Measurements from ENCODE around the gene HAVCR1. TPM values are rescaled to one million over a fixed set of nuclear protein-coding genes. Genes with fewer than 3 reads are reported as not detected.
A peak's percentile ranks its signal among the peaks of the same experiment; 100 is the strongest.
"Not testable (repeated sequence)": the region's sequence is repeated elsewhere in the genome, so short reads cannot be mapped to it uniquely, and the experiment has no call there.

Gene HAVCR1
- total and polyA plus RNA-seq, 3 donors from 2014 or later: 1.1 to 3.1 (median 1.7) TPM

GRCh38 chr5:157022024-157022423 lies 36.9 kb downstream of the HAVCR1 start:
- TF ChIP-seq CTCF (IDR thresholded peaks at IDR 0.05) (no peak), POLR2A (IDR thresholded peaks at IDR 0.05) (no peak)
- DNase-seq: no peak
- Histone ChIP-seq H3K36me3 (ENCODE audit: low read depth, missing control alignments) (no peaks in the 10 kb centered on the region), H3K4me3 (no peak overlapping the region), H3K4me1 (no peaks in the 10 kb centered on the region), H3K9me3 (no peaks in the 10 kb centered on the region), H3K27ac (no peak overlapping the region), H3K27me3 (no peaks in the 10 kb centered on the region)
- intact Hi-C loops (cut with DNase I; ENCODE audit: low total_unique reads): no loop called here
- 97 to 98% methylated on average over 2 of the region's 2 CpGs for WGBS, 2 donors

DNA sequence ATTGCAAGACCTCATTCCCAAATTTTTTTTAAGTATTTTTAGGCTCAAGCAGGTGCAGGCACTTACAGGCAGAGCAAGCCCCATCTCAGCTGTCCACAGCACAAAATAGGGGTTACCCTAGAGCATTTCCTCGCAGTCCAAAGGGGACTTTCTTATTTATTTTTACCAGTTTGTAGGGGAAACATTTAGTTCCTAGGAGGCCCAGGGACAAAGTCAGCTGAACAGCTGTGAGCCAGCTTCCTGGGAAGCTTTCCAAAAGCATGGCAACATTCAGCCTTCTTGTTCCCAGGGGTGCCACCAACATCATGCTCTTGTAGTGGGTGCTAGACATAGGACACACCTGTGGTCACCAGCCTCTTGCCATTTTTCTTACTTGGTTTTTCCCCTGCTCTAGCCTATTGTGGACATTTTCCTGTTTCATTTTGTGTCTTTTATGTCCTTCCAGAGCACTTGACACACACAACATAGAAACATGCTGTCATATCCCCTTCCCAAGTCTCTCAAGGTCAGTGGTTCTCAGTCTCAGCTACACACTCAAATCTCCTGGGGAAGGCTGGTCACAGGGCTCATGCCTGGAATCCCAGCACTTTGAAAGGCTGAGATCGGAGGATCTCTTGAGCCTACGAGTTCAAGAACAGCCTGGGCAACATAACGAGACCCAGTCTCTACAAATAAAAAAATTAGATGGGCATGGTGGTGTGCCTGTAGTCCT lies 38.2 kb downstream of the HAVCR1 start:
- TF ChIP-seq CTCF (IDR thresholded peaks at IDR 0.05): no peak
- TF ChIP-seq POLR2A (IDR thresholded peaks at IDR 0.05): no peak
- 61 to 64% methylated on average over 4 of the region's 4 CpGs for WGBS, 2 donors
- Histone ChIP-seq H3K36me3 (ENCODE audit: low read depth, missing control alignments) (no peaks in the 10 kb centered on the region), H3K9me3 (no peaks in the 10 kb centered on the region), H3K27ac (no peak overlapping the region), H3K4me3 (no peak overlapping the region), H3K27me3 (no peaks in the 10 kb centered on the region), H3K4me1 (no peaks in the 10 kb centered on the region)
- peak; percentile 22 for DNase-seq
- intact Hi-C loops (cut with DNase I; ENCODE audit: low total_unique reads): no loop called here

DNA sequence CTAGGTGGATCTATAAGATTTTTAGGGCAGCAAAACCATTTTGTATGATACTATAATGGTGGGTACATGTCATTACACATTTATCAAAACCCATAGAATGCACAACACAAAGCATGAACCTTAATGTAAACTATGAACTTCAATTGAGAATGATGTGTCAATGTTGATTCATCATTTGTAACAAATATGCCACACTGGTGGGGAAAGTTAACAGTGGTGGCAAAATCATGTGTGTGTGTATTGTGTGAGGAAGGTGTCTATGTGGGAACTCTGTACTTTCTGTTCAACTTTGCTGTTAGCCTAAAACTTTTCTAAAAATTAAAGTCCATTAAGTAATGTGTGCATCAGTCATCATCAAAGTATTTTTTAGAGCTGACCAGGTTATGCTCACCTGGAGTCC lies 38.9 kb downstream of the HAVCR1 start:
- Histone ChIP-seq H3K36me3 (ENCODE audit: low read depth, missing control alignments) (no peaks in the 10 kb centered on the region), H3K27me3 (no peaks in the 10 kb centered on the region), H3K27ac (no peak overlapping the region), H3K9me3 (no peaks in the 10 kb centered on the region), H3K4me3 (no peak overlapping the region), H3K4me1 (no peaks in the 10 kb centered on the region)
- DNase-seq: no peak
- TF ChIP-seq POLR2A (IDR thresholded peaks at IDR 0.05) (no peak), CTCF (IDR thresholded peaks at IDR 0.05) (no peak)
- intact Hi-C loops (cut with DNase I; ENCODE audit: low total_unique reads): no loop called here

GRCh38 chr5:157014143-157014542 lies 44.8 kb downstream of the HAVCR1 start:
- H3K27me3 ChIP-seq; intact Hi-C loops (cut with DNase I; ENCODE audit: low total_unique reads); H3K27ac ChIP-seq; H3K36me3 ChIP-seq (ENCODE audit: low read depth, missing control alignments); H3K9me3 ChIP-seq; H3K4me1 ChIP-seq; DNase-seq; H3K4me3 ChIP-seq: not testable (repeated sequence)
- WGBS, 2 donors: 86% methylated on average over 18 of the region's 28 CpGs; no CpG with 5 or more reads in 1 of the 2 donors

DNA sequence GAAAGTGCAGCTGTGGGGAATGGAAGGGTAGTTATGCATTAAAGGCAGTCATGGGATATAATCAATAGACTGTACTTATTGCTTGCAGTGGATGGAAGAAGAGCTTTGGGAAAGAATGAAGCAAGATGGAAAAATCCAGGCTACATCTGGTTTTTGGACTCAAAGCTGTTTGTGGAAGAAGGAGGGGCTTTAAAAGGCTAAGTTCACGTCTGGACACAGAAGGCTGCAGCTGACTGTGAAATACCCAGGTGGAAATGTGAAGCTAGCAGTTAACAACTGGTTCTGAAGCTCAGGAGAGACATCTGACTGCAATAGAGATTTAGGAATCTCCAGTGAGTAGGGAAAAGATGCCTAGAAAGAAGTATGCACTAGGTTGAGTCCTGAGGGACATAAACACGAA lies 52.7 kb downstream of the HAVCR1 start:
- Histone ChIP-seq H3K27ac (no peak overlapping the region), H3K4me3 (no peak overlapping the region), H3K36me3 (ENCODE audit: low read depth, missing control alignments) (no peaks in the 10 kb centered on the region), H3K27me3 (no peaks in the 10 kb centered on the region), H3K4me1 (no peaks in the 10 kb centered on the region), H3K9me3 (no peaks in the 10 kb centered on the region)
- no peak for DNase-seq
- TF ChIP-seq CTCF (IDR thresholded peaks at IDR 0.05) (no peak), POLR2A (IDR thresholded peaks at IDR 0.05) (no peak)
- 55 to 74% methylated on average over 2 of the region's 2 CpGs for WGBS, 2 donors
- intact Hi-C loops (cut with DNase I; ENCODE audit: low total_unique reads): no loop called here
